Measurements from ENCODE around the gene ILKAP. TPM values are rescaled to one million over a fixed set of nuclear protein-coding genes. Genes with fewer than 3 reads are reported as not detected.

ILKAP gene
- total and polyA plus RNA-seq, 2 donors (not counting 1 experiment from before 2014, with no cell fraction given): 82.5 to 98.6 TPM

- Mint-ChIP-seq H3K4me3 (no peak overlapping the region), H3K9me3 (ENCODE audit: insufficient read depth) (no peaks in the 10 kb centered on the region), H3K27me3 (peaks cover 21% of the 10 kb centered on the region), H3K27ac (peak overlapping the region; percentile 32), H3K4me1 (peaks cover 15% of the 10 kb centered on the region)
- TF ChIP-seq EZH2 (IDR thresholded peaks at IDR 0.05; ENCODE audit: borderline replicate concordance, insufficient read depth, low read depth, low read length, poor library complexity, severe bottlenecking): no peak
- TF ChIP-seq CTCF (IDR thresholded peaks at IDR 0.05): no peak
- CTCF ChIA-PET: interaction anchor here (1.4 to 2.9 kb wide), 3 partner anchors 10 to 303 kb away, joined by 4 to 22 read pairs (median 4); no protein-coding TSS in a partner anchor
- H3K79me2 ChIP-seq (ENCODE audit: control insufficient read depth, insufficient read depth, low read length): no peaks in the 10 kb centered on the region
- DNase-seq (no peak), ATAC-seq (ENCODE audit: low read depth) (no peak)
- intact Hi-C loops (cut with micrococcal nuclease): no loop called here
- no peak overlapping the region for H3K27ac ChIP-seq (ENCODE audit: low read length in 2 of 2)
- H3K4me1 ChIP-seq (ENCODE audit: control insufficient read depth in 2 of 2, insufficient read depth in 2 of 2, low read length in 2 of 2): peaks cover 16 to 19% of the 10 kb centered on the region in 2 donors
- H4K20me1 ChIP-seq (ENCODE audit: control insufficient read depth, insufficient read depth, low read length, poor library complexity, severe bottlenecking): no peaks in the 10 kb centered on the region
- WGBS (ENCODE audit: insufficient coverage): 89% methylated on average over 14 of the region's 21 CpGs
- POLR2A ChIA-PET: interaction anchor here (0.6 to 0.7 kb wide), 2 partner anchors 10 to 15 kb away, joined by 4 to 5 read pairs; no protein-coding TSS in a partner anchor
- H2AFZ ChIP-seq (ENCODE audit: insufficient read depth, low read depth, low read length, poor library complexity, severe bottlenecking): no peak overlapping the region
- peaks cover 0 to 17% (median 0%) of the 10 kb centered on the region in 3 donors for H3K9me3 ChIP-seq (ENCODE audit: control extremely low read depth in 1 of 3, control insufficient read depth in 2 of 3, insufficient read depth in 1 of 3, low read length in 2 of 3)
- no peak overlapping the region for H3K4me2 ChIP-seq (replicated peaks; ENCODE audit: low read depth, low read length, poor library complexity, severe bottlenecking)
- no peak overlapping the region for H3K9ac ChIP-seq (ENCODE audit: low read length)
- H3K4me3 ChIP-seq (ENCODE audit: control extremely low read depth in 1 of 5, extremely low read depth in 1 of 5, insufficient read depth in 1 of 5, low read depth in 2 of 5, low read length in 4 of 5): no peak overlapping the region
- H3K36me3 ChIP-seq (replicated peaks in 1 of 2; ENCODE audit: control extremely low read depth in 1 of 2, control insufficient read depth in 1 of 2, extremely low read depth in 1 of 2, insufficient read depth in 2 of 2, low read length in 1 of 2): no peaks in the 10 kb centered on the region
- H3K27me3 ChIP-seq (replicated peaks in 1 of 4; ENCODE audit: control extremely low read depth in 1 of 4, control insufficient read depth in 3 of 4, insufficient read depth in 4 of 4, low read length in 3 of 4): peaks cover 0 to 35% (median 8%) of the 10 kb centered on the region in 4 experiments
Observed at GRCh38 chr2:238161291-238162051, 42.0 kb downstream of the ILKAP start.
